ENCODE measurements around the gene PTGES.

PTGES gene

DNA sequence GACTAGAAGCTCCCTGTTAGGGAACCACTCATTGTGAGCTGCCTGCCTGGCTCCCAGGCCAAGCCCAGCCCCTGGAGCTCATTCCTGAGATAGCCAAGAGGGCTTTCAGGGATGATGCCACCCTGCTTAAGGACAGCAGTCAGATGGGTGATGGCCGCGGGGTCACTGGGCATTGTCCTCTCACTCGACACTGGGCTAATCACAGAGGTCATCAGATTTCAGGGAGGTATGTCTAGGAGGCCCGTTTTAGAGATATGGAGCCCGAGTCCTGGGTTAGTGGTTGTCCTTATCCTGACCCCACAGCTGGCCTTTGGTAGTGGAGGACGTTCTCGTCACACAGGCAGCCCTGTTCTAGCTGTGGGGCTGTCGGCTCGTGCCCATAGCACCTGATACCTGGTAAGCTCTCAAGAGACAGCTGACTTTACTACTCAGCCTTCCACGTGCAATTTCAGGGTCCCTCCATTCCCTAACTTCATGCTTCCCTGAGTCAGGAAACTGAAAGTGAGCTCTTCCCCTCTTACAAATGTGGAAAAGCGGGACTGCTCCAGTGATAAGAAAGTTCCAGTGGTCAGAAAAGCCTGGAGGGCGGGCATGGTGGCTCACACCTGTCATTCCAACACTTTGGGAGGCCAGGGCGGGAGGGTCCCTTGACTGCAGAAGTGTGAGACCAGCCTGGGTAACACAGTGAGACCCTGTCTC, 7.1 kb upstream of the PTGES start:
- no peaks in the 10 kb centered on the region for H3K36me3 ChIP-seq (replicated peaks)
- no peaks in the 10 kb centered on the region for H3K27me3 ChIP-seq (replicated peaks)
- DNase-seq = no peak
- H3K27ac ChIP-seq = no peak overlapping the region
- no peak for TF ChIP-seq CTCF (IDR thresholded peaks at IDR 0.05; ENCODE audit: low read depth, low read length, missing control alignments)
- in situ Hi-C loops (cut with HindIII; ENCODE audit: low pct_ligation_motif_present, low sequenced_read_pairs) = no loop called here
- no peak overlapping the region for H3K4me3 ChIP-seq (ENCODE audit: low read depth, low read length)

- Histone ChIP-seq H3K27ac (no peak overlapping the region), H3K4me3 (ENCODE audit: low read depth, low read length) (no peak overlapping the region), H3K27me3 (replicated peaks) (no peaks in the 10 kb centered on the region), H3K36me3 (replicated peaks) (no peaks in the 10 kb centered on the region)
- in situ Hi-C loops (cut with HindIII; ENCODE audit: low pct_ligation_motif_present, low sequenced_read_pairs) = no loop called here
- TF ChIP-seq CTCF (IDR thresholded peaks at IDR 0.05; ENCODE audit: low read depth, low read length, missing control alignments) = no peak
- DNase-seq = no peak
Observed at GRCh38 chr9:129759319-129759718, 6.5 kb upstream of the PTGES start.

DNA sequence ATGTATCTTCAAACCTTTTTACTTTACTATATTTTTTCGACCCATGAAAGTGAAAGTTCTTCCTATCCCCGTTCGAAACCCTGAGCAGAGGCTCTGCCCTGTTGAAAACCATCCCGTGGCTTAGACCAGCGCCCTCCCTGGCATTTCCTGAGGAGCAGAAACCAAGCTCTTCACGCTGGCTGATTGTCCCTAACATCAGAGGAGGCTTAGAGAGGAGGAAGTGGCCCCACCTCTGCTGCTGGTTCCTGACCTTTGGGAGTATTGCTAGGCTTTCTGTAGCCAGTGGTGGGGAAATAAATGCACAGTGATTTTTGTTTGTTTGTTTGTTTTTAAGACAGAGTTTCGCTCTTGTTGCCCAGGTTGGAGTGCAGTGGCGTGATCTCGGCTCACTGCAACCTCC, 4.2 kb upstream of the PTGES start:
- TF ChIP-seq CTCF (IDR thresholded peaks at IDR 0.05; ENCODE audit: low read depth, low read length, missing control alignments) = no peak
- in situ Hi-C loops (cut with HindIII; ENCODE audit: low pct_ligation_motif_present, low sequenced_read_pairs) = no loop called here
- H3K4me3 ChIP-seq (ENCODE audit: low read depth, low read length) = no peak overlapping the region
- H3K36me3 ChIP-seq (replicated peaks) = no peaks in the 10 kb centered on the region
- no peaks in the 10 kb centered on the region for H3K27me3 ChIP-seq (replicated peaks)
- no peak overlapping the region for H3K27ac ChIP-seq
- DNase-seq = no peak

DNA sequence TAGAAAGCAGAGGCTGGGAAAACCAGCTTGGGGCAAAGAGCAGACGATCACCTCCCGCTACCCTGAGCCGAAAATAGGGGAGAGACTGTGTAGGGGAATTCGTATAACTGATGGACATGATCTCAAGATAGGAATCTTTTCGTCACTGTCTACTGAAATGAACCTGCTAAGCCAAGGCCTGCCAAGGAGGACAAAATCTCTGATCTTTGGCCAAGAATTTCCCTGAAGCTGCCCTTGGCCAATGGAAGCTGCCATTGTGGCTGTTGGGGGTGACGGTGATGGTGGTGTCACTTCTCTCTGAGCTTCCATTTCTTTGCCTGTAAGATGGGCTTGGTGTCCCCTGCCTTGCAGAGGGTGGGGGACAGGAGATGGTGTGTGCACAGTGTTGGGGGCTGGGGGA, 3.3 kb upstream of the PTGES start:
- Histone ChIP-seq H3K4me3 (ENCODE audit: low read depth, low read length) (no peak overlapping the region), H3K27ac (no peak overlapping the region), H3K27me3 (replicated peaks) (no peaks in the 10 kb centered on the region), H3K36me3 (replicated peaks) (no peaks in the 10 kb centered on the region)
- no peak for TF ChIP-seq CTCF (IDR thresholded peaks at IDR 0.05; ENCODE audit: low read depth, low read length, missing control alignments)
- in situ Hi-C loops (cut with HindIII; ENCODE audit: low pct_ligation_motif_present, low sequenced_read_pairs) = no loop called here
- DNase-seq = no peak

DNA sequence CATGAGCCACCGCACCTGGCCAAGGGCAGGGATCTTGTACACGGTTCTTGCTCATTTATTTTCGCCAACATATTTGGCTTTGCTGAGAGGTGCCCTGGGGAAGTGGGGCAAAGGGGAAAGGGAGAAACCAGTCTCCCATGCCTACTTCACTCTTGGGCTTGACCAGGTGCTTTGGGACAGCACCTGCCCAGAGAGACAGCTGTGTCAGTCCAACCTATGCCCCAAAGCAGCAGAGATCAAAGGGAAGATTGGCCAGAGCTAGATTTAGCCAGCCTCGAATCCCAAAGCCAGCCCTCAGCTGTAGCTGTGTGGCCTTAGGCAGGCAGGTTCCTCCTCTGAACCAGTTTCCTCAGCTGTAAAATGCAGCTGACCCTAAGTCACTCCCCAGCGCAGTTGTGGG, 2.3 kb upstream of the PTGES start:
- Histone ChIP-seq H3K27ac (no peak overlapping the region), H3K4me3 (ENCODE audit: low read depth, low read length) (no peak overlapping the region), H3K36me3 (replicated peaks) (no peaks in the 10 kb centered on the region), H3K27me3 (replicated peaks) (no peaks in the 10 kb centered on the region)
- in situ Hi-C loops (cut with HindIII; ENCODE audit: low pct_ligation_motif_present, low sequenced_read_pairs) = no loop called here
- DNase-seq = no peak
- no peak for TF ChIP-seq CTCF (IDR thresholded peaks at IDR 0.05; ENCODE audit: low read depth, low read length, missing control alignments)
